Kidney epithelial cell (primary cell): ENCODE data around the gene PITX3. TPM values are rescaled to one million over a fixed set of nuclear protein-coding genes. Genes with fewer than 3 reads are reported as not detected.

Experiments
- DNase-seq: peaks from one replicate; pipeline ENCODE4 v3.0.0-alpha.2; 2010; ENCODE audit warnings: low read depth
- H3K27me3 ChIP-seq: 2 replicates; pipeline ENCODE4 v1.6.0; 2011; ENCODE audit warnings: low read length; ENCODE audit not compliant: control insufficient read depth, insufficient read depth
- H3K36me3 ChIP-seq: 2 replicates; pipeline ENCODE4 v1.5.1; 2011; ENCODE audit warnings: low read length; ENCODE audit not compliant: control insufficient read depth, insufficient read depth
- H3K4me3 ChIP-seq: 2 replicates; pipeline ENCODE4 v1.5.1; 2011; ENCODE audit warnings: low read depth, mild to moderate bottlenecking, control low read depth, low read length
- CTCF ChIP-seq: IDR thresholded peaks from 2 replicates; pipeline ENCODE4 v1.5.1; 2011; ENCODE audit warnings: mild to moderate bottlenecking, moderate library complexity, low read length, control low read depth, inconsistent platforms; ENCODE audit not compliant: insufficient read depth, poor library complexity, severe bottlenecking
- total RNA-seq: library from RNA; depleted of rRNA; stranded (reverse); fragments of >200 nt; gene quantifications from 2 replicates; pipeline ENCODE4 v1.2.3, GENCODE V29; 2015

PITX3 gene
- total RNA-seq, 1 donor from 2014 or later = 0.21 TPM

- no peak for TF ChIP-seq CTCF
- no peak for DNase-seq
- no peak overlapping the region for H3K4me3 ChIP-seq
- H3K27me3 ChIP-seq = no peaks in the 10 kb centered on the region
- H3K36me3 ChIP-seq = no peaks in the 10 kb centered on the region
These were observed 43.8 kb upstream of the PITX3 start for GRCh38 chr10:102285133-102285532.

GRCh38 chr10:102284531-102284930 lies 43.2 kb upstream of the PITX3 start:
- Histone ChIP-seq H3K27me3 (no peaks in the 10 kb centered on the region), H3K36me3 (no peaks in the 10 kb centered on the region), H3K4me3 (no peak overlapping the region)
- DNase-seq = no peak
- TF ChIP-seq CTCF = no peak

- no peak for TF ChIP-seq CTCF
- Histone ChIP-seq H3K4me3 (no peak overlapping the region), H3K27me3 (no peaks in the 10 kb centered on the region), H3K36me3 (no peaks in the 10 kb centered on the region)
- no peak for DNase-seq
These were observed 42.6 kb upstream of the PITX3 start for GRCh38 chr10:102283890-102284289.

- TF ChIP-seq CTCF = no peak
- no peaks in the 10 kb centered on the region for H3K36me3 ChIP-seq
- DNase-seq = no peak
- H3K27me3 ChIP-seq = no peaks in the 10 kb centered on the region
- no peak overlapping the region for H3K4me3 ChIP-seq
These were observed 42.2 kb upstream of the PITX3 start for GRCh38 chr10:102283488-102283887.

- TF ChIP-seq CTCF = no peak
- Histone ChIP-seq H3K27me3 (no peaks in the 10 kb centered on the region), H3K4me3 (no peak overlapping the region), H3K36me3 (no peaks in the 10 kb centered on the region)
- no peak for DNase-seq
These were observed 39.8 kb upstream of the PITX3 start for GRCh38 chr10:102281102-102281487.

GRCh38 chr10:102280397-102281101 lies 39.2 kb upstream of the PITX3 start:
- Histone ChIP-seq H3K36me3 (no peaks in the 10 kb centered on the region), H3K4me3 (no peak overlapping the region), H3K27me3 (no peaks in the 10 kb centered on the region)
- no peak for DNase-seq
- no peak for TF ChIP-seq CTCF
